Peyer's patch (tissue), 4 donors: ENCODE measurements around the gene SESN3. TPM values are rescaled to one million over a fixed set of nuclear protein-coding genes. Genes with fewer than 3 reads are reported as not detected.

Source experiments
- DNase-seq, 3 donors: peaks; one replicate each; pipeline ENCODE4 v3.0.0-alpha.2; 2017 to 2019
- H3K27ac ChIP-seq, 4 donors: fragments of 200-600 bp; sonication (generic); one replicate each; pipeline ENCODE4 v1.5.1; 2016 to 2019
- H3K27me3 ChIP-seq, 2 donors: fragments of 200-600 bp; sonication (generic); one replicate each; pipeline ENCODE4 v1.5.1; 2019
- H3K36me3 ChIP-seq, 3 donors: fragments of 200-600 bp; sonication (generic); one replicate each; pipeline ENCODE4 v1.5.1; 2016 to 2019
- H3K4me1 ChIP-seq, 4 donors: fragments of 200-600 bp; sonication (generic); one replicate each; pipeline ENCODE4 v1.5.1; 2016 to 2019
- H3K4me3 ChIP-seq, 4 donors: fragments of 200-600 bp; sonication (generic); 1 replicate in 3 of 4; 2 replicates in 1 of 4; pipeline ENCODE4 v1.5.1; 2016 to 2019; ENCODE audit warnings: mild to moderate bottlenecking in 1 of 4
- H3K9me3 ChIP-seq, 4 donors: fragments of 200-600 bp; sonication (generic); one replicate each; pipeline ENCODE4 v1.5.1; 2016 to 2019; ENCODE audit warnings: mild to moderate bottlenecking in 1 of 4
- CTCF ChIP-seq, 6 experiments: fragments of 450-650 bp in 4 of 6; fragments of 200-600 bp in 2 of 6; sonication (generic) in 1 of 6; IDR thresholded peaks; one replicate each; pipeline ENCODE4 v1.5.1; 2017 to 2019; ENCODE audit warnings: antibody characterized with exemption in 6 of 6, mild to moderate bottlenecking in 3 of 6, moderate library complexity in 1 of 6
- POLR2A ChIP-seq, 2 donors: fragments of 450-650 bp; IDR thresholded peaks; one replicate each; pipeline ENCODE4 v1.5.1; 2017; ENCODE audit warnings: antibody characterized with exemption in 2 of 2, mild to moderate bottlenecking in 2 of 2, moderate library complexity in 2 of 2
- total RNA-seq, 4 donors: library from RNA; depleted of rRNA; stranded (reverse); fragments of >200 nt; gene quantifications; one replicate each; pipeline ENCODE4 v1.1.0, GENCODE V29; 2016

SESN3 gene
- total RNA-seq, 4 donors from 2014 or later, result 23.1 to 52.8 (median 28.4) TPM

GRCh38 chr11:95132956-95133355 is 98.0 kb downstream of the SESN3 start:
- H3K4me3 ChIP-seq, result no peak overlapping the region
- no peaks in the 10 kb centered on the region for H3K4me1 ChIP-seq
- H3K36me3 ChIP-seq, result peaks cover 0 to 18% (median 0%) of the 10 kb centered on the region in 3 donors
- no peak for DNase-seq
- no peak overlapping the region for H3K27ac ChIP-seq
- H3K9me3 ChIP-seq, result no peaks in the 10 kb centered on the region
- TF ChIP-seq CTCF (IDR thresholded peaks at IDR 0.05), result no peak
- no peak for TF ChIP-seq POLR2A (IDR thresholded peaks at IDR 0.05)
- no peaks in the 10 kb centered on the region for H3K27me3 ChIP-seq

GRCh38 chr11:95128602-95129001 is 102.4 kb downstream of the SESN3 start:
- Histone ChIP-seq H3K4me1 (no peaks in the 10 kb centered on the region), H3K9me3 (no peaks in the 10 kb centered on the region), H3K4me3 (no peak overlapping the region), H3K36me3 (peaks cover 0 to 18% (median 0%) of the 10 kb centered on the region in 3 donors), H3K27me3 (no peaks in the 10 kb centered on the region), H3K27ac (no peak overlapping the region)
- no peak for TF ChIP-seq POLR2A (IDR thresholded peaks at IDR 0.05)
- TF ChIP-seq CTCF (IDR thresholded peaks at IDR 0.05), result no peak
- no peak for DNase-seq

GRCh38 chr11:95123556-95123955 is 107.4 kb downstream of the SESN3 start:
- Histone ChIP-seq H3K36me3 (peaks cover 0 to 5% (median 0%) of the 10 kb centered on the region in 3 donors), H3K4me3 (no peak overlapping the region), H3K27ac (no peak overlapping the region), H3K27me3 (no peaks in the 10 kb centered on the region), H3K4me1 (no peaks in the 10 kb centered on the region), H3K9me3 (no peaks in the 10 kb centered on the region)
- DNase-seq, result no peak
- no peak for TF ChIP-seq POLR2A (IDR thresholded peaks at IDR 0.05)
- no peak for TF ChIP-seq CTCF (IDR thresholded peaks at IDR 0.05)

- no peak overlapping the region for H3K4me3 ChIP-seq
- TF ChIP-seq CTCF (IDR thresholded peaks at IDR 0.05) (no peak), POLR2A (IDR thresholded peaks at IDR 0.05) (no peak)
Observed at GRCh38 chr11:95121698-95122097, 109.3 kb downstream of the SESN3 start.

GRCh38 chr11:95119361-95120060 is 111.5 kb downstream of the SESN3 start:
- TF ChIP-seq POLR2A (IDR thresholded peaks at IDR 0.05), result no peak
- no peak for TF ChIP-seq CTCF (IDR thresholded peaks at IDR 0.05)
- DNase-seq, result no peak
- H3K36me3 ChIP-seq, result no peaks in the 10 kb centered on the region
- no peaks in the 10 kb centered on the region for H3K27me3 ChIP-seq
- no peaks in the 10 kb centered on the region for H3K9me3 ChIP-seq
- H3K4me1 ChIP-seq, result no peaks in the 10 kb centered on the region
- no peak overlapping the region for H3K4me3 ChIP-seq
- no peak overlapping the region for H3K27ac ChIP-seq

More at GRCh38 chr11:95121698-95122097, 109.3 kb downstream of the SESN3 start:
- Histone ChIP-seq H3K9me3 (no peaks in the 10 kb centered on the region), H3K4me1 (no peaks in the 10 kb centered on the region), H3K27ac (no peak overlapping the region), H3K27me3 (no peaks in the 10 kb centered on the region), H3K36me3 (no peaks in the 10 kb centered on the region)
- no peak for DNase-seq
